GM18502 (cell line): ENCODE measurements around the gene ARHGEF40.

Experiments
- ATAC-seq: cut with Tn5 transposase; IDR thresholded peaks from one replicate; pipeline ENCODE4 v1.9.1; 2021; ENCODE audit warnings: mild to moderate bottlenecking; ENCODE audit not compliant: unreplicated experiment, poor library complexity

Gene ARHGEF40

GRCh38 chr14:21109377-21110138 lies 39.5 kb downstream of the ARHGEF40 start:
- ATAC-seq = peak; percentile 70

GRCh38 chr14:21112255-21112654 lies 42.2 kb downstream of the ARHGEF40 start:
- ATAC-seq = no peak

- ATAC-seq = no peak
Measured at GRCh38 chr14:21113369-21113768, 43.3 kb downstream of the ARHGEF40 start.

GRCh38 chr14:21118933-21119332 lies 48.8 kb downstream of the ARHGEF40 start:
- ATAC-seq = no peak

- no peak for ATAC-seq
Measured at GRCh38 chr14:21120686-21121085, 50.6 kb downstream of the ARHGEF40 start.

GRCh38 chr14:21121122-21121521 lies 51.0 kb downstream of the ARHGEF40 start:
- ATAC-seq = no peak

- no peak for ATAC-seq
Measured at GRCh38 chr14:21123429-21123828, 53.3 kb downstream of the ARHGEF40 start.

- no peak for ATAC-seq
Measured at GRCh38 chr14:21133901-21134300, 63.8 kb downstream of the ARHGEF40 start.

GRCh38 chr14:21136024-21136423 lies 65.9 kb downstream of the ARHGEF40 start:
- no peak for ATAC-seq
